Measurements from ENCODE around the gene HCRT.
"Not testable (repeated sequence)": the region's sequence is repeated elsewhere in the genome, so short reads cannot be mapped to it uniquely, and the experiment has no call there.

Gene HCRT

DNA sequence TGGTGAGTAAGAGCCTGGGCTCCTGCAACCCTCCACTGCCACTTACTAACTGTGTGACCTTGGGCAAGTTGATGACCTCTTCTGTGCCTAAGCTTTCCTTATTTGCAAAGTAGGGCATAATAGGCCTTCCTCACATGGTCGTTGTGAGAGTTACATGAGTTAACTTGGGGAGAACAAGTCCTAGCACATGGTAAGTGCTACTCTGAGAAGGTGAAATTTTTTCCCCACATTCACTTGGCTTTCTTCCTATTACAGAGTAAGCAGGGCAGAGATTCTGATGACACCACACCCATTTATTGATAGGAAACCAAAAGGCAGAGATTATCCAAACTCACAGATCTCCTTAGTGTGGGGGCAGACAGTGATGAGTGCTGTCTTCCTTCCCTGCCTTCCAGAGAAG, 5.9 kb downstream of the HCRT start:
- DNase-seq: no peak

DNA sequence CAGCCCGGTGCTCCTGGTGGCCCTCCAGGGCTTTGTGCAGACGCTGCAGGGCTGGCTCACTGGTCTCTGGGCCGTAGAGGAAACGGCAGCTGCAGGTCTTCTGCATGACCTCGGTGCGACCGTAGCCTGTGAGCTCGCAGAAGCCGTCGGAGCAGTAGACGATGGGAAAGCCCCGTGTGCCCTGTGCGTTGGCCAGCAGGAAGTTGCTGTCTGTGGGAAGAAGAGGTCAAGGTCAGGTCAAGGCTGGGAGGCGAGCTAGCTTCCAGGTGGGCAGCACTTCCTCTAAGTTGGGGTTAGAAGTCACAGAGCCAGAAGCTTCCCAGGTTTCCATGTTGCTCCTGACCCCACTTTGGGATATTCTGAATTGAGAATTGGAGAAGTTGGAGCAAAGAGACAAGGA, 6.4 kb downstream of the HCRT start:
- peak; percentile 51 for DNase-seq

- no peak for DNase-seq
These were observed 7.6 kb downstream of the HCRT start for GRCh38 chr17:42177684-42178083.

GRCh38 chr17:42174126-42174783, 11.0 kb downstream of the HCRT start:
- DNase-seq: no peak

DNA sequence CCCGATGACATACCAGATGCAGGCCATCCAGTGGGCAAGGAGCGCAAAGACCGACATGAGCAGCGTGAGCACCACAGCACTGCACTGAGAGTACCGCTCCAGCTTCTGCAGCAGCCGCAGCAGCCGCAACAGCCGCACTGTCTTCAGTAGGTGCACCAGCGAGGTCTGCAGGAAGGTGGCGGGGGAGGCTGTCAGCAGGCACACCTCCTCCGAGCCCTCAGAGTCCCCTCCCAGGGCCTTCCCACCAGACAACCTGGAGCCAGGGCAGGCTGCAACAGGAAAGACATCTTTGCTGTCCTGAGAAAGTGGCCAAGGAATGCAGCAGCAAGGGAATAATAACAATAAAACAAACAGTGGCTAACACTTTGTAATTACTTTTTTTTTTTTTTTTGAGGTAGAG, 13.4 kb downstream of the HCRT start:
- no peak for DNase-seq

DNA sequence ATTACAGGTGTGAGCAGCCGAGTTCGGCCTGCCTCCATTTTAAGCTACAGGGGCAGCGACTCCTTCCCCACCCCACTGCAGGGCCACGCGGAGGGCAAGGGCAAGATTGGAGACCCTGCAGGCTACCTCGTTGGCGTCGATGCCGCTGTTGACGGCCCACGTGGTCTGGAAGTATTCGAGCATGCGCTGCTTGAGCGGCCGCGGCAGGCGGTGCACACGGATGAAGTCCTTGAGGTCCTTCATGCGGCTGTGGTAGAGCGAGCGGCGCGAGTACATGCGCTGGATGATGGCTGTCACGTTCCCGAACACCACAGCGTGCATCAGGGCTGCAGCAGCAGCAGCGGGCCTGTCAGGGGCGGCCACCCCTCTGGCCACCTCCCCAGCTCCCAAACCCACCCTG, 15.9 kb downstream of the HCRT start:
- DNase-seq: no peak

- DNase-seq: no peak
These were observed 17.4 kb downstream of the HCRT start for GRCh38 chr17:42167807-42168206.

DNA sequence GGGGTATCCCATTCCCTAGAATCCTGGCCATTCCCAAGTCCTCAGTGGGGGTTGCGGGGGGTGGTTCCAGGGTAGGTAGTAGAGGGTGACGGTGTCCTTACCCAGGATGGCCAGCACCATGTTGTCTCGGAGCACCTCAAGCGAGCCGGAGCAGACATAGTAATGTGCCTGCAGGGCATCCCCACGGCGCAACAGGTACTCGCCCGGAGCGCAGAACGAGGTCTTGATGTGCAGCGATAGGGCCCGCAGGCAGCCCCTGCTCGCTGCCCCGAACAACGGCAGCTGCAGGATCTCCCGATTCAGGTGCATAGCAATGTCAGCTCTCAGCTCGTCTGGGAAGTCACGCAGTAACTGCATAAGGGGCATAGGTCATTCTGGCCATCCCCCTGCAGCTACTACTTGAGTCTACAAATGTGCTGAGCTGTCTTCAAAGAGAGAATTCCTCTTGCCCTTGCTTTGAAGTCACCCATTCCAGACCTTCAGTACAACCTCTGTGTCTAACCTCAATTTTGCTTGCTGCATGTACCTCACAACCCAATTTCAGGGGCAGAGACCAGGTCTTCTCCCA, 19.0 kb downstream of the HCRT start:
- no peak for DNase-seq

DNA sequence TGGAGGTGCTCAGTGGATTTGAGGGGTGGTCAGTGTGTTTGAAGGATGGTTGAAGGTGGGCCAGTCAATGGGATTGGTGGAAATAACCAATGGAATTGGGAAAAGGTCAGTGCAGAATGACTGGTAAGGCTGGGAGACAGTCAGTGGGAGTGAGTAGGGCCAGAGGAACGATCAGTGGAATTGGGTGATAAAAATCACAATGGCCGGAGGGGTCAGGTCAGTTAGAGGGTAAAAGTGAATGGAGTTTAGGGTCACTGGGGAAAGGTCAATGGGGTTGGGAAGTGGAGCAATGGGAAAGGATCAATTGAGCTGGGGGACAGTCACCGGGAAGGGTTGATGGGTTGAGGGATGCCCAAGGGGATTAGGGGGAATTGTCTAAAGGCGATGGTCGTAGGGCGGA, 19.5 kb downstream of the HCRT start:
- no peak for DNase-seq

- DNase-seq: no peak
These were observed 21.4 kb downstream of the HCRT start for GRCh38 chr17:42163696-42164407.

DNA sequence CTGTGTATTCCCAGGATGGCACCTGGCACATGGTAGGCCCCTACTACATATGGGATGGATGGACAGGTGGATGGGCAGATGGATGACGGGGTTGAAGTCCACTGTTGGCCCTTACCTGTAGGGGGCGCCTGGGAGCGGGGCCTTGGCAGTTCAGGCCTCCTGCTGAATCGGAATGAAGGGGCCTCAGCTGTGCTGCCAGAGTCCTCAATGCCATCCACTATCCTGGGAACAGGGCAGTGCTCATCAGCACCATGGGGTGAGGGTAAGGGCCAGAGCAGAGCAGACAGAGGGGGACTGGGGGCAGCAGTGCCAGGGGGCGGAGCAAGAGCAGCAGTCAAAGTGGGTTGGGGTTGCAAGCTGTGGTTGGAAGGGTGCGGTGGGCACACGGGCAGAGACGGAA, 22.1 kb downstream of the HCRT start:
- peak; percentile 26 for DNase-seq

GRCh38 chr17:42160531-42160910, 24.7 kb downstream of the HCRT start:
- no peak for DNase-seq

- DNase-seq: no peak
These were observed 25.3 kb downstream of the HCRT start for GRCh38 chr17:42159796-42160530.

GRCh38 chr17:42155614-42156045, 29.6 kb downstream of the HCRT start:
- no peak for DNase-seq

DNA sequence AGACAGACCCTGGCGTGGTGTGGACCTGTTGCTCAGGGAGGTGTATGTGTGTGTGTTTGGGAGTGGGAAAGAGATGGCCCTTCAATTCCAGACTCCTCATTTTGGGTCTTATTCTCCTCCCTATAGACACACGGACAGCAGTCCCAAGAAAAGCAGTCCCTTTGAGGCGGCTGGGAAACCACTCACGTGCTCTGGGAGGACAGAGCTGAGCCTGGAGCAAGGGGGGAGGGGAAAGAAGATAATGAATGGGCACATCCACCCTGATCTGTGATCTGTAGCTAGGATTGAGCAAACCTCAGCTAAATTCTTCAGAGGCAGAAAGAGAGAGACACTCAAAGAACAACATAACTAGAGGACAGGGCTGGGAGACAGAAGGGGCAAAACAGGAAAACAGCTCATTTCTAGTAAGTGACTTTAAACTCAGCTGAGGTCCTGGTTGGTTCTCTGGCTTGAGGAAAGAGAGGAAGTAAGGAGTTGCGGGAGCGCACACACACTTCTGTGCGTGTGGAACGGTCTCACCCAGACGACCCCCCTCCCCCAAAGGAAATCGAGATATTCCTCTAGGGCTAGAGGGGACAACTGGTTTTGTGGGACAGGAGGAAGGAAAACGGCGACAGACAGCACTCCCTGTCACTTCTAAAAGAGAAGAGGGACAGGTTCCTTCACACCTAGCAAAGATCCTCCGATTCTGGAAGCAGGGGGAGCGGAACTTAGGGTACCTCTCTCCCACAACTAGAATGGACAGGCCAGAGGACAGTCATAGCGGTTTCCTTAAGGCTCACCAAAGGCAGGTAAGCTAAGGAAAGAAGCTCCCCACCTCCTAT, 31.1 kb downstream of the HCRT start:
- peak; percentile 10 for DNase-seq

- no peak for DNase-seq
These were observed 38.2 kb downstream of the HCRT start for GRCh38 chr17:42146911-42147607.

DNA sequence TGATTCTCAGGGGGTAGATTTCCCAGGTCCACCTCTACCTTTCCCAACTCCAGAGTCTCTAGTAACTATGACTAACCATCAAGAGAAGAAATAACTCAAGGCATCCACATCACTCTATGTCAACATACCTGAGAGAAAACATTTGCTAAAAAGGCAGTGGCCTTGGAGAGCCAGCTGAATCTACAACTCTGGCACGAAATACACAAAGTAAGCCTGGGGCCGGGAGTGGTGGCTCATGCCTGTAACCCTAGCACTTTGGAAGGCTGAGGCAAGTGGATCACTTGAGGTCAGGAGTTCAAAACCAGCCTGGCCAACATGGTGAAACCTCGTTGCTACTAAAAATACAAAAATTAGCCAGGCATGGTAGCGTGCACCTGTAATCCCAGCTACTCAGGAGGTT, 42.1 kb downstream of the HCRT start:
- DNase-seq: not testable (repeated sequence)

GRCh38 chr17:42142371-42142896, 42.8 kb downstream of the HCRT start:
- no peak for DNase-seq

DNA sequence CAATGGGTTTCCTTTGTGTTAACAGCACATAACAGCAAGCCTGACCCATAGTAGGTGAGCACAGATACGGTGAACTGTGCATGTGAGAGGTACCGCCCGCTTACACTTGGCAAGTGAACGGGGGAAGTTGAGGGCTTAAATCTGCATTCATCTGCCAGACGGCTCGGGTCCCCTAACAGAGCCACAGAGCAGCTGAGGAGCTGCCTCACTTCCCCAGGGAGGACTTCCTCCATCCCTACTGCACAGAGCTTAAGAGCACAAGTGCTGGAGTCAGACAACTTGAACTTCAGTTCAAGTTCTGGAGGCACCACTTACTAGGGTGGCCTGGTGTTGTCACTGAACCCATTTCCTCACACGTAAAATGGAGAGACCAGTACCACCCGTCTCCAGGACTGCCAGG, 43.9 kb downstream of the HCRT start:
- no peak for DNase-seq

GRCh38 chr17:42140690-42141089, 44.6 kb downstream of the HCRT start:
- not testable (repeated sequence) for DNase-seq

- no peak for DNase-seq
These were observed 46.3 kb downstream of the HCRT start for GRCh38 chr17:42138749-42139492.

Measured in CD4-positive, alpha-beta T cell treated with Interleukin-17A for 1 hour (primary cell).